ACHN (cell line): Measurements from ENCODE around the gene DOCK4.
A peak's percentile ranks its signal among the peaks of the same experiment; 100 is the strongest.

Experiments
- DNase-seq: peaks from one replicate; pipeline ENCODE4 v3.0.0-alpha.2; 2015
- in situ Hi-C: cut with HindIII; loops from 2 replicates; pipeline ENCODE4 v1.10.0; 2017; ENCODE audit warnings: low sequenced_read_pairs, low pct_ligation_motif_present, low pct_unique_long_range_greater_than_20kb

DOCK4 gene

DNA sequence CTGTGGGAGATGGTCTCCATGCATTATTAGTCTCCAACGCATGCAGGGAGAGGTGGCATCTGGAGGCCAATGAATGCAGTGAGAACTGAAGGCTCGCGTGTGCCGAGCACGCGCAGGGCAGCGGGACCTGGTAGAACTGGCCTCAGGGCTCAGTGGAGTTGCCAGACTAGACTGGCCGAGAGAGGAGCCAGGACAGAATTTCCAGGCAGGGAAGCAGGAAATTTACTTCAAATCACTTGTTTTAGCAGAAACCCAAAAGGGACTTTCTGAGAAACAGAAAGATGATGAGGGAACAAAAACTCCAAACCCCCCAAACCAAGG lies 332.9 kb downstream of the DOCK4 start:
- in situ Hi-C loops = no loop called here
- DNase-seq = no peak

DNA sequence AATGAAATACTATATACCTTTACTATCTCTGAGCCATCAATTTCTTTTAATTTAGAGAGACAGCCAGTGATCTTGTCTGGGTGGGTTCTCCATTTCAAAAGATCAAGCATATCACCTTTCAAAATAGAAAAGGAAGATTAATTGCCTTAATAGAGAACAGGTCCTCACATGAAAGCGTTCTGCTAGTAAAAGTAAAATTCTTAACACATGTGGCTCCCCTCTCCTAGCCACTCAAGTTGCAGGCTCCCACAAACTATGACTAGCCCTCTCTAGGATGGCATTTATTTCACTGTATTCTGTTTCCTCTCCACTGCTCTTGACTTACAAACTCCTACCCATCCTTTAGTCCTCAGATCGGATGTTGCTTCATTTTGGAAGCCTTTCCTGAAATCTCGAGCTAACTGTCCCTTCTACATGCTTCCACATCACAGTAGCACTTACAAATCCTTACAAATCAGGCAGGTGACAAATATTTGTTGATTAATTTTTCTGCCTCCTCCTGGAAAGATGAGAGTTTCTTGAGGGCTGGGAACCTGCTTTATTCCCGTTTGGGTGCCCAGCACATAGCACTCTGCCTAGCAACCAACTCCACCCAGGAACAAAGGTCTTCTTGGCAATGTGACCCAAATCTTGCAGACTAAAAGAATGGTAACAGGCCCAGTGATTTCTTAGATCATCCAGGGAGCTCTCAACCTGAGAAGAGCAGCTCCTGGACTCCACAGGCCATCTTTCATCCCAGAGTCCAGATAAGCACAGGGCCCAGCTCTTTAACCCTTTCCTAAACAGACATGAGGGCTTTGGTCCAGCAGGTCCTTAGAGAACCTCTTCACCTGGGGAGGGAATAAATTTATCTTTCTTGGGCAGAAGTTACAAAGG lies 333.5 kb downstream of the DOCK4 start:
- in situ Hi-C loops = no loop called here
- no peak for DNase-seq

- in situ Hi-C loops = no loop called here
- no peak for DNase-seq
Observed at GRCh38 chr7:111871283-111871682, 334.9 kb downstream of the DOCK4 start.

DNA sequence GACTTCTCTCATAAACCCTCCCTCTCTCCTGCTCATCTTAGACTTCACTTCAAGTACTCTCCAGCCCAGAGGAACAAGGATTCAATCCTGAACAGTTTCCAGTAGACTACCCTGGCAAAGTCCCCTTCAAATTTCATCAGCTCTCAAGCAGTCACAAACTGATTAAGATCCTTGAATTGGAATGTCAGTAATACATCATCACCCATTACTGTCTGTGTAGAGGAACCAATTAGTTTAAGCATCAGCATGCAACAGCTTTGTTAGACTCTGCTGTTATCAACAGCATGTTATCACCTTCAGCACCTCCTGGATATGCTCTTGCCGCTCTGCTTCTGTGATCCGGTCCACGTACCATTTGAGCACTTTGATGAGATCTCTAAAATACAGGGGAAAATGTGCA lies 336.9 kb downstream of the DOCK4 start:
- in situ Hi-C loops = no loop called here

DNA sequence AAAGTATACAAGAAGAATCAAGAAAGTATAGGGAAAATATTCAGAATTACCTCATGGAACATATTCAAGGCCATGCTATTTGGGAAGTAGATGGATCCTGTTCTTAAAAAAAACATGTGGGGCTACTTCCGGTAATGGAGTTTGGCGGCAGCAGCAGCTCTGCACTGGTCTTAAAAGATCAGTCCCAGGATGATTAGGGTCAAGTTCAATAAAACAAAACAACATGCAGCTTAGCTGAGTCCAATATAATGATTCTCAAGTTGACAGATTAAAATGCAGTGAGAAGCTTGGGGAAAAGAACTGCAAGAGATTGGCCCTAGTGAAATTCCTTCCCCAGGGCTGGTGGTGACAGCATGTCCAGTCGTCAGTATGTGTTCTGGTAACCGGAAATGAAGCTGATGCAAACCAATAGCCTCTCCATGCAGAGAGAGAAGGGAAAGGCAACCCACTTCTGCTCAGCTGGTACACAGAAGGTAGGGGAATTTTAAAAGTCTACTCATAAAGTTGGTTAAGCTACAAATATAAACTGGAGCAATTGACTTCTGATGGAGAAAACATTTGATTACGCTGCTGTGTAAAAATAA lies 338.8 kb downstream of the DOCK4 start:
- in situ Hi-C loops = no loop called here
- no peak for DNase-seq

More for the DNA sequence above, 336.9 kb downstream of the DOCK4 start:
- DNase-seq = no peak

- in situ Hi-C loops = no loop called here
- no peak for DNase-seq
Observed at GRCh38 chr7:111866787-111867186, 339.4 kb downstream of the DOCK4 start.

GRCh38 chr7:111865430-111865829 lies 340.8 kb downstream of the DOCK4 start:
- DNase-seq = no peak
- in situ Hi-C loops = no loop called here

DNA sequence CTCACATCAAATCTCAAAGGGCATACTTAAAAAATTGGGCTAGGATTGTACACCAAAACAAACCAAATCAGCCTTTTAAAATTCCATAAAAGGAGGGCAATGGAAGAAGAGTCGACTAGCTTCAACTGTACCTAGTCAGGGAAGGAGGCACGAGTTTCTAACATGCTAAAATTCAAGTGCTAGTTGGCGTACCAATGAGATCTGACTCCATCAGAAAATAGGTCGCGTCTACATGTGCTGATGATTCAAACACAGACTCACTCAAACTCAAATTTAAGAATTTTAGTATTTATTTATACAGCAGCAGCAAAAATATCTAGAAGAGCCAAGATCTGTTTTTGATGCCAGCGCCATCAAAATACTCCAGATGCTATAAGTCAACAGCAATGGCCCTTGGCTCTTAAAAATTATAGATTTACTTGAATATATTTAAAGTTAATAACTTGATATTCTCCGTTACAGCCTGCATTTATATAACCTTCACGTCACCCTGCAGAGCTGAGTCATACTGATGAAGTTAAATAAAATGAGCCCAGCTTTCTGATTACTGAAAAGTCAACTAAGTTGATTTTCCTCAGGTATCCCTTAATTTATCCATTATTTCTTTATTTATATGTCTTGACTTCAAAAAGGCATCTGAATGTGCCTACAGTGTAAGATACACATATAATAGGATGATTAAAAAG lies 341.8 kb downstream of the DOCK4 start:
- in situ Hi-C loops = no loop called here
- no peak for DNase-seq

- in situ Hi-C loops = no loop called here
- no peak for DNase-seq
Observed at GRCh38 chr7:111863269-111863668, 342.9 kb downstream of the DOCK4 start.

GRCh38 chr7:111860248-111860647 lies 346.0 kb downstream of the DOCK4 start:
- DNase-seq = no peak
- in situ Hi-C loops = no loop called here

- no peak for DNase-seq
- in situ Hi-C loops = no loop called here
Observed at GRCh38 chr7:111858331-111858730, 347.9 kb downstream of the DOCK4 start.

- peak; percentile 35 for DNase-seq
- in situ Hi-C loops = no loop called here
Observed at GRCh38 chr7:111855842-111856227, 350.4 kb downstream of the DOCK4 start.

DNA sequence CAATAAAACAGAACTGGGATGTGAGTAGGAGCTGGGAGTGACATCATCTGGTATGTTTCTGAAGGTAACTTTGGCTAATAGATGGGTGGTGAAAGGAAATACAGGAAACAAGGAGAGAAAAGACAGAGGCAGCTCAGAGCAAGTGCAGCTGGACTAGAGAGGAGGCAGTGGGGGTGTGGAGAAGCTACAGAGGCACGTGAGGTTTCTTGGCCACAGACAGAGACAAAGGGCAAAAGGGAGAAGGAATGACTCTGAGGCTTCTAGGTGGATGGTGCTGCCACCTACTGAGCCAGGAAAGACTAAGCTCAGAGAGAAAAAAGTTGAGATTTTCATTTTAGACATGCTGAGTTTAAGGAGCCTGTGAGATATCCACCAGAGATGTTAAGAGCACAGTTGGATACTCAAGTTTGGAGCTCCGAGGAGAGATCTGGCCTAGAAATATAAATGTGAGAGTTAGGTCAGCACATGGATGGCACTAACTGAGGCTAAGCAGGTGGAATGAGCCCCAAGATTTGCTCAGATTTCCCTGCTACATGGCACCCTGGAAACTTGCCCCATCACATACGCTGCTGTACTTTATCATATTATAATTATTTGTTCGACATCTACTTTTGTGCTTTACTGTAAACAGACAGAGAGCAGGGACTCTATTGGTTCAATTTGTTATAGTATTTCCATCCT lies 350.9 kb downstream of the DOCK4 start:
- in situ Hi-C loops = no loop called here
- DNase-seq = peak; percentile 82

- in situ Hi-C loops = no loop called here
Observed at GRCh38 chr7:111853201-111853990, 352.8 kb downstream of the DOCK4 start.

GRCh38 chr7:111852081-111852480 lies 354.1 kb downstream of the DOCK4 start:
- in situ Hi-C loops = no loop called here
- DNase-seq = no peak

More at GRCh38 chr7:111853201-111853990, 352.8 kb downstream of the DOCK4 start:
- peak; percentile 10 for DNase-seq

DNA sequence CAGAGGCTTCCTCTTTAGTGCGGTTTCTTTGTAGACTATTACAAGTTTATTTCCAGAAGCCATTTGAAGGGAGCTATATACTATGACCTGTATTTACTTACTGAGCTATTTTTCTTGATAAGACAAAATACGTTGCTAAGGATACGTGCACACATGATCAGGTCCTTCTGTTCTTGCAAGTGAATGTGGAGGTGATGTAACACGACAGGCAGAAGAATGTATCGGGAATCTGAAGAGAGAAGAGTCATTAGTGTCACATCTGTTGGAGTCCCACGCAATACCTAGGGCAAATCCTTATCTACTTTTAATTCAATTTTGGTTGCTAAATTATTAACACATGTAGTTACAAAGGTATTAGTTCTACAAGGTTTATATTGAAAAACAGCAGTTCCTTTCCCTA lies 359.3 kb downstream of the DOCK4 start:
- in situ Hi-C loops = no loop called here
- DNase-seq = no peak

DNA sequence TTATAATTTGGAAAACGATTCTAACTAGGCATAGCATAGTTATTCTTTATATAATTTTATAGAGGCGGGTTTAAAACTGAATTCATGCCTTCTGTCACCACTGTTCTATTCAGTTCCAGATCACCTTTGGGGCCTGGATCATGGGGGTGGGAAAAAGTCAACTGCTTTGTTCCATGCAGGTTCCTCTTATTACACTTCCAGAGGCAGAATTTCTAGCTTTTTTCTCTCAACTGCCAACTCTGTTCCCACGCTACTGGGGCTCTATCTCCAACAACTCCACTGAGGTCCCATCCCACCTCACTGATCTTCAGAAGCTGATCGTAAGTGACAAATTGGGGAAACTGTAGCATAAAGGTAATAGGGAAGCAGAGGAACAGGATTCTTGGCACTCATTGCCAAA lies 360.3 kb downstream of the DOCK4 start:
- in situ Hi-C loops = no loop called here
- no peak for DNase-seq

GRCh38 chr7:111844904-111845671 lies 361.1 kb downstream of the DOCK4 start:
- in situ Hi-C loops = no loop called here
- no peak for DNase-seq
